Mammary epithelial cell (primary cell): Measurements from ENCODE around the gene PPP1CB.

Source experiments
- EZH2 ChIP-seq: IDR thresholded peaks from 2 replicates; pipeline ENCODE4 v1.6.1; 2012; ENCODE audit warnings: low read length, inconsistent platforms, borderline replicate concordance
- TF ChIP-seq, protein P1 (sequence below), 2 donors: IDR thresholded peaks in 1 of 2; conservative IDR thresholded peaks in 1 of 2; 2 replicates each; pipeline ENCODE4 v1.5.1; 2011 to 2012; ENCODE audit warnings: inconsistent platforms in 2 of 2, low read length in 2 of 2, mild to moderate bottlenecking in 2 of 2, control low read depth in 1 of 2, low read depth in 1 of 2; ENCODE audit not compliant: insufficient read depth in 1 of 2; ENCODE audit errors: extremely low read depth in 1 of 2

DNA sequence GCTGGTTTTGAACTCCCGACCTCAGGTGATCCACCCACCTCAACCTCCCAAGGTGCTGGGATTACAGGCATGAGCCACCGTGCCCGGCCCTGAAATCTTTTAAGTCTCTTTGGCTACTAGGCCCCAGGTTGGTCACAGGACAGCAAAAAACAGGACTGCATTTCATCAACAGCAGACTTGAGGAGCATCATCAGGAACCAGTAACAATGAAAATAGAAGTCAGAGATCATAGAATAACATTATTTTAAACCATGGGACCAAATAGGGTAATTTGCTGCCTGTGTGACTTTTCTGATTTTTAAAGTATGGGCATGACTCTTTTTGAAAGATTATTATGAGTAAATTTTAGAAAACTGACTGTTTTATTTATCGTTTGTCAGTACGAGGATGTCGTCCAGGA is 24.8 kb downstream of the PPP1CB start:
- TF ChIP-seq, protein P1, sequence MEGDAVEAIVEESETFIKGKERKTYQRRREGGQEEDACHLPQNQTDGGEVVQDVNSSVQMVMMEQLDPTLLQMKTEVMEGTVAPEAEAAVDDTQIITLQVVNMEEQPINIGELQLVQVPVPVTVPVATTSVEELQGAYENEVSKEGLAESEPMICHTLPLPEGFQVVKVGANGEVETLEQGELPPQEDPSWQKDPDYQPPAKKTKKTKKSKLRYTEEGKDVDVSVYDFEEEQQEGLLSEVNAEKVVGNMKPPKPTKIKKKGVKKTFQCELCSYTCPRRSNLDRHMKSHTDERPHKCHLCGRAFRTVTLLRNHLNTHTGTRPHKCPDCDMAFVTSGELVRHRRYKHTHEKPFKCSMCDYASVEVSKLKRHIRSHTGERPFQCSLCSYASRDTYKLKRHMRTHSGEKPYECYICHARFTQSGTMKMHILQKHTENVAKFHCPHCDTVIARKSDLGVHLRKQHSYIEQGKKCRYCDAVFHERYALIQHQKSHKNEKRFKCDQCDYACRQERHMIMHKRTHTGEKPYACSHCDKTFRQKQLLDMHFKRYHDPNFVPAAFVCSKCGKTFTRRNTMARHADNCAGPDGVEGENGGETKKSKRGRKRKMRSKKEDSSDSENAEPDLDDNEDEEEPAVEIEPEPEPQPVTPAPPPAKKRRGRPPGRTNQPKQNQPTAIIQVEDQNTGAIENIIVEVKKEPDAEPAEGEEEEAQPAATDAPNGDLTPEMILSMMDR (conservative IDR thresholded peaks at IDR 0.05 in 1 of 2, IDR thresholded peaks at IDR 0.05 in 1 of 2; ENCODE audit: extremely low read depth in 1 of 2, insufficient read depth in 1 of 2, low read depth in 1 of 2, low read length in 2 of 2), result no peak
- no peak for TF ChIP-seq EZH2
